Stimulated activated CD4-positive, alpha-beta T cell treated with anti-CD3 and anti-CD28 coated beads, TNF-alpha, amount 100 ng/mL, for 24 hours (primary cell): ENCODE measurements around the gene RAB31.
A peak's percentile ranks its signal among the peaks of the same experiment; 100 is the strongest.
"Not testable (repeated sequence)": the region's sequence is repeated elsewhere in the genome, so short reads cannot be mapped to it uniquely, and the experiment has no call there.

ENCODE experiments used
- DNase-seq, 3 experiments: peaks; one replicate each; pipeline ENCODE4 v3.0.0-alpha.2; 2020; ENCODE audit warnings: low read depth in 3 of 3

RAB31 gene

DNA sequence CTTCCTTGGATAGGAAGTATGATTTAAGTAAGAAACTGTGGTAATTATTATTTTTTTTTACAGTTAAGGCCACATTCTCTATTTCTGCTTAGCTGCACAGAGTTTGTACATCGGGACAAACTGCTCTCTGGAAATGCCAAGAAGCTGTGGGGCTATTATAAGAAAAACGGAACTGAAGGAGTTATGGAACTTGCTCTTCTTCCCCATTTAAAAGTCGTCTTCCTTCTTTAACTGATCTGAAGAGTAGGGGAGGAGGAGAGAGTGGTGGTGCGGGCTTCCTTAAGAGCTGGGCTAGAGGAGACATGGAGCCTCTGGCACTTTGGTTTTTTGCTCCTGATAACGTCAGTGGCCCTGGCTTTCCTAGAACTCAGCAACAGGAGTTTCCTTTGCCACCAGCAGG lies 54.4 kb downstream of the RAB31 start:
- no peak for DNase-seq

DNA sequence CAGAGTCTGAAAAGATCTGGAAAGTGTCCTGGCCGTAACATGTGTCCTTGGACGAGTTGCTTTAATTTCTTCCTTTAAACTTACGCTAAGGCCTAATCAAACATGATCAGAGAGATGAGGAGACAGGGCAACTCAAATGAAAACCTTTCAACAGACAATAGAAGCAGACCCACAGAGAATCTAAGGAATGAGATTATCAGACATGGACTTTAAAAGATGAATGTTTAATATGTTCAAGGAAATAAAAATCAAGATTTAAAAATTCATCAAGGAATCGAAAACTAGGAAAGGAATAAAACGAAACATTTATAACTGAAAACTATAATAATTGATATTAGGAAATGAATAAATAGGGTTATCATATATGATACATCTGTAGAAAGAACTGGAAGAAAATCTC lies 55.1 kb downstream of the RAB31 start:
- DNase-seq: no peak

DNA sequence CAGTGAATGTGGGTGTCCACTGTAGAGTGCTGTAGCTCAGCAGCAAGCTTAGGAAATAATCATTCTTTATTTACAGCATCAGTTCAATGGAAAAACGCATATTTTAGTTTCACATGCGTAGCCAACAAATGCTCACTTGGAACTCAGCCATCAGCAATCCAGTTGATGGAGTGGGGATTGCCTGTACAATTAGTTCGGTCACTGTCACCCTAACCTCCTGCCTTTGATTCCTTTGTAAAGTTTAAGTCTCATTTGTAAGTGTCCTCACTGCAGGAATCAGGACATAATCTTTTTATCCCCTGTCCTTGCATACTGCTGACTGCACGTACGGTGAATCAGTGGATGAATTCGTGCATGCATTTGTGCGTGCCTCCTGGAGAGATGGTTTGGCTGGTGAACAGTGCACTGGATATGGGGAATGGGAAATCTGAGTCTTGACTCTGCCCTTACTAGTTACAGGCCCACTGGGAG lies 55.9 kb downstream of the RAB31 start:
- no peak for DNase-seq

DNA sequence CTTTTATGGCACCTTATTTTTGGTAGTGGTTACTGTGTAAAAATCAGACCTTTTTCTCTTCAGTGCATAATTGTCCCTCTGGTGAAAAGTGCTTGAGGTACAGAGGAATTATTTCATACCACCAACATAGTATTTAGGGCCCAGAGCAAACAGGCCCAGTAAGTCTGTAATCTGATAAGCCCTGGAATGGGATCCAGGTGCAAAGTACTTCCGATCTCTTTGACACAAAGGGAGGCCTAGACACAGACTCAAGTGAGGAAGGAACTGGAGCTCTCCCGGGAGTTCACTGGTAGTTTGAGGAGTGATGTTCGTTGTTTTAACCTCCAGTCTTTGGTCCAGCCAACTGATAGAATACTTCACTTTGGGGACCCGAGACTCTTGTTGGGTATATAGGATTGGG lies 57.4 kb downstream of the RAB31 start:
- DNase-seq: no peak

DNA sequence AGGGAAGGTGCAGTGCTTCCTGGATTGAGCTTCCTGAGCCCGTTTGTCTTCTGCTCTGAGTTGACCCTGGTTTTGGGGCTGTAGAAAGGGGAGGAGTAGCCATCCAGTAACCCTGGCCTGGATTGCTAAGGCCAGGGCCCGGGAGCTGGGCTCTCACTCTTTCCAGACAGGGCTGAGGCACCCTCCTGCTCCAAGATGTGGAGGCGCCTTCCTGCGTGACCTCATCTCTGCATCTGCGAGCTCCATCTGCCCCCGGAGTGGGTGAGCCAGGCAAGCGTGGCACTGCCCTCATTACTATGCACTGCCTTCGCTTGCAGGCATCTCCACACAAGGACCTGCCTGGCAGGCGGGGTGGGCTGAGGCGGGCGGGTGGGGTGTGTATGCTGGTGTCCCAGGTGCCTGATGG lies 58.0 kb downstream of the RAB31 start:
- DNase-seq: no peak

DNA sequence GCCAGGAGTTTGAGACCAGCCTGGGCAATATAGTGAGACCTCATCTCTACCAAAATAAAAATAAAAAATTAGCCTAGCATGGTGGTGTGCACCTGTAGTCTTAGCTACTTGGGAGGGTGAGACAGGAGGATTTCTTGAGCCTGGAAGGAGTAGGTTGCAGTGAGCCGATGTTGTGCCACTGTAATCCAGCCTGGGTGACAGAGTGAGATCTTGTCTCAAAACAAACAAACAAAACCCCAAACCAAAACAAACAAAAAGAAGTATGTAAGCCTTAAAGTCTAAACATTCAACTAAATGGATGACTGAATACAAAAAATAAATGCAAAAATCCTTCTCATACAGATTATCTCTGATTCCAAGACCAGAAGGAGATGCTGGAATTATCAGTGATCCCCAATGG lies 58.6 kb downstream of the RAB31 start:
- DNase-seq: no peak

DNA sequence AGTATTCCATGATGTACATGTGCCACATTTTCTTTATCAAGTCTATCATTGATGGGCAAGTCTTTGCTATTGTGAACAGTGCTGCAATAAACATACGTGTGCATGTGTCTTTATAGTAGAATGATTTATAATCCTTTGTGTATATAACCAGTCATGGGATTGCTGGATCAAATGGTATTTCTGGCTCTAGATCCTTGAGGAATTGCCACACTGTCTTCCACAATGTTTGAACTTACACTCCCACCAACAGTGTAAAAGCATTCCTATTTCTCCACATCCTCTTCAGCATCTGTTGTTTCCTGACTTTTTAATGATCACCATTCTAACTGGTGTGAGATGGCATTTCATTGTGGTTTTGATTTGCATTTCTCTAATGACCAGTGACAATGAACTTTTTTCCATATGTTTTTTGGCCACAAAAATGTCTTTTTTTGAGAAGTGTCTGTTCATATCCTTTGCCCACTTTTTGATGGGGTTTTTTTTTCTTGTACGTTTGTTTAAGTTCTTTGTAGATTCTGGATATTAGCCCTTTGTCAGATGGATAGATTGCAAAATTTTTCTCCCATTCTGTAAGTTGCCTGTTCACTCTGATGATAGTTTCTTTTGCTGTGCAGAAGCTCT lies 60.1 kb downstream of the RAB31 start:
- not testable (repeated sequence) for DNase-seq

DNA sequence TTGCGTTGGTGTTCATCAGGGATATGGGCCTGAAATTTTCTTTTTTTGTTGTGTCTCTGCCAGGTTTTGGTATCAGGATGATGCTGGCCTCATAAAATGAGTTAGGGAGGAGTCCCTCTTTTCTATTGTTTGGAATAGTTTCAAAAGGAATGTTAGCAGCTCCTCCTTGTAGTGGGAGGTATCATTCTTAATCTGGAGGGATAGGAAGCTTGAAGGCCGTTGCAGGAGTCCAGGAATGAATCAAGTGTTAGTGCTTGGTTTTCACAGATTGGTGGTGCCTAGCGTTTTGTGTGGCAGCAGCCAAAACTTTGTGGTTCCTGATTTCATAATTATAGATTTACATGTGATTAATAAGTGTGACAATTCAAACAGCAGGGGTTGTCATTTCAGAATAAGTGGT lies 62.0 kb downstream of the RAB31 start:
- not testable (repeated sequence) for DNase-seq

DNA sequence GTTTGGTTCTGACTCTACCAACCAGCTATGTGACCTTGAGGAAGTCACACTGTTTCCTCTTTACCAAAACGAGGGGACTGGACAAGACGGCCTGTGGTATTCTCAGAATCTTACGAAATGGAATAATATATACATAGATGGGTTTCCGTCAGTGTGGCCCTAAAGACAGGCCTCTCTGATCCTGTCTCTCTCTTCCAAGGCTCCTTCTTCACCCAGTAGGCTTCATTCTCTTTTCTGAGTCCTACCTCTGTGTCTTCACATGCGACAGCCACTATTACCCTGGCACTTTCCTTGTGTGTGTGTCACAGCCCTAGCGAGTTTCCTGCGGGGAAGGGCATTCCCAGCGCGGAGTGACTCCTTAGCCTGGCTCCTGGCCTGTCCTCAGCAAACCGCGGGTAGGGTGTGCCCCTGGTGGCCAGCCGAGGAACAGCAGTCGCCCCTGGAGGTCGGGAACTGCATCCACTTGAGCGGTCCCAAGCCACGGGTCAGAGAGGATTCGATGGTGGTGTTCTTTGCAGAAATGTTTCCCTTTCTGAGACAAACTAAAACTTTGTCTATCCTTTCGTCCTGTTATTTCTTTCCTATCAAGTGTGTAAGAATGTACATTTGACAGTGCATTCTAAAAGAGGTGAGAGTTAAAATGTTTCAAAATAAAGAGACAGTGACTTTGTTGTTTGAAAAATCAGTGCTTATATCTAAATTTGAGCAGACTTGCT lies 63.3 kb downstream of the RAB31 start:
- DNase-seq: peak; percentile 15 to 55 (median 24)

DNA sequence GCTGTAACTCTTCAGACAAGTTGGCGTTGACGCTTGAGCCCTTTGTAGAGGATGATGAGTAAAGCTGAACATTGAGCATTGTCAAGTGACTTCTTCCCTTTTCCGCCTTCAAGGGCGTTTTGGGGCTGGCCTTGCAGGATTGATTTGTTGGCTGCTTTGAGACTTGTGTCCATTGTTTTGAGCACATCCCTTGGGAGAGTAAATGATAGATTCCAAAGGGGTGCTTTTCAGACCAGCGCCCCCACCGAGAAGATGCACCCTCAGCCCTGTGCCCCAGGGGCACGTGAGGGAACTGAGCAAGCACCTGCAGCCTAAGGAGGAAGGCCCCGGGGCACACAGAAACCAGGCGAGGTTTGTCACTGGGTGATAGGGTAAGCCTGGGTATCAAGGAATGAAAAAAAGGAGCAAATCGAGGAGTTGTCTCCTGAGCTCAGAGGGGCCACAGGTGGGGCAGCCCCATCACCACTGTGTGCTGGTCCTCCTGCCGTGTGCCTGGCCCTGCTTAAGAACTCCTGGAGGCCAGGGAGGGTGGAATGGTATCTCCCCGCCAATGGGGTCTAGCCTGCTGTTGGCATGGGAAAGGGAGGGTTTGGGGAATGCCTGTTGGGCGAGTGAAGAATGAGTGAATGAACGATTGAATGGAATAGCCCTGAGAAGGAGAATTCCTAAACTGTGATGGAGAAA lies 64.0 kb downstream of the RAB31 start:
- no peak for DNase-seq

DNA sequence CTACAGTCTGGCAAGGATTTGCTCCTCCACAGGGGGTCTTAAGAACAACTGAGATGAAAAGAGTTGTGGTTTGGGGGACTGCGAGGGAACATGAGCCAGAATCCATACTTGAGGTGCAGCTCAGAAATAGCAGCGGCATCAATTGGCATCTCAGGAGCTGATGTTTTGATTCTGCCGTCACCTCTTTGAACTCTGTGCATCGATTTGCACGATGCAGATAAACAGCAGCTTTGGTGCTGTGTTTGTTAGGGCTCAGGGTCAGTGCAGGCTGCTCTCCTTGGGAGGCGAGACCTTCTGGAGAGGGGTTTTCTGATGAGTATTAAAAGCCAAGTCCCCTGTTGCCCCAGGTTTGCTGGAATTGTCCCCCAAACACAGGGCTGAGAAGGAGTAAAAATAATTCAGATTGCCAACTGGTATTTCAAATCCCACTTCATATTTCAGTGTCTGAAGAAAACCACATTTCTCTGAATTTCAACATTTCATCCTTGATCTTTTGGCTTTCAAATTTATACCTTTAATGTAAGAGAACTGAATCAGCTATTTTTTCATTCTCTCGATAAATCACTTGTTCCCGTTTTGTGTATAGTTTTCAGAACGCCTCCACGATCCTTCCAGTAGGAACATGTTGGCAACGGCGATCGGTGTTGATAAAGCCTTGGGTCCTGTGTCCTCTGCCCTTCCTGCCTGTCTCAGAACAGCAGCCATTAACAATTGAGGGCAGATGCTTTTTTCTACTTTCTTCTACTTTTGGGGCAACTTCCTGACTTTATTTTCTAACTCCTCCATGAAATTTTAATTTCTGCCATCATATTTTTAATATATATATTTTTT lies 65.0 kb downstream of the RAB31 start:
- DNase-seq: no peak

DNA sequence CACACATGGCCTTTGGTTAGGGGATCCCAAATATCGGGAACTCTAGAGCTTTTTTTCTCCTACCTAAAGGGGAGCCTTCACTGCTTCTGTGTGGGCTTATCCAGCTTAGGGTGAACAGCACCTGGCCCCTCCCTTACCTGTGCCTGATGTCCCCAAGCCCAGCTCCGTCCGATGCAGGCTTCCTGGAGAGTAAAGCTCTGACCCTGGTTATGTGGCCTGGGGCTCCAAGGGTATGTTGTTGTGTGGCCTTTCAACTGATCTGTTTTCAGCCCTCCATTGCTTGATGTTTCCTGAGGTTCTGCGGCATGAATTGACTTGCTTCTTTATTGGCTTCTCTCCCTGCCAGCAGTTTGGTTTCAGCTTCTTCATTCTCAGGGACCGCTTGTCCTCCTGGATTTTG lies 66.0 kb downstream of the RAB31 start:
- no peak for DNase-seq

DNA sequence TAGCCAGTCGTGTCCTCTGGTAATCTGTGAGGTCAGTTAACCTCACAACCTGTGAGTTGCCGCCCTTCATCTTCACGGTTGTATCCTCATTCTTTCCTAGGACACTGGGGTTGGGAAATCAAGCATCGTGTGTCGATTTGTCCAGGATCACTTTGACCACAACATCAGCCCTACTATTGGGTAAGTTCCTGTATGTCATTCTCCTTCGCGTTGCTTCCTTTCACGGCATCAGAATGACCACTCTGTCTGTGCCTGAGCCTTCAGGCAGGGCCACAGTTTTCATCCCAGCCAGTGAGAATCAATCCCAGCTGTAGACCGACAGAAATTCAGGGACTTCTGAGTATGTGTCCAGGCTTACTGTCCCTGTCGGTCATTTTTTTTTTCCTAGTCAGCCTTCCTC lies 67.1 kb downstream of the RAB31 start:
- DNase-seq: no peak

DNA sequence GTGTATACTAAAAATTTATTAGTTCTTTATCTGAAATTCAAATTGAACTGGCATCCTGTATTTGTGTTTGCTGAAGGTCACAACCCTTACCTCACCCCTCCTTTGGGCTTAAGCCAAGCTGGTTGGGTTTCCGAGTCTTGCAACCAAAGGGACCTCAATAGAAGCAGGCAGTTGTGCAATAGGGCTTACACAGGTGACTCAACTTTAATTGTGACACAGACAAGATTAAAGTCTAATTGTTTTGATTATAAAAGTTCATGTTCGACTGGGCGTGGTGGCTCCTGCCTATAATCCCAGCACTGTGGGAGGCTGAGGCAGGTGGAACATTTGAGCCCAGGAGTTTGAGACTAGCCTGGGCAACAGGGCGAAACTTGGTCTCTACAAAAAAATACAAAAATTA lies 71.5 kb downstream of the RAB31 start:
- DNase-seq: no peak

DNA sequence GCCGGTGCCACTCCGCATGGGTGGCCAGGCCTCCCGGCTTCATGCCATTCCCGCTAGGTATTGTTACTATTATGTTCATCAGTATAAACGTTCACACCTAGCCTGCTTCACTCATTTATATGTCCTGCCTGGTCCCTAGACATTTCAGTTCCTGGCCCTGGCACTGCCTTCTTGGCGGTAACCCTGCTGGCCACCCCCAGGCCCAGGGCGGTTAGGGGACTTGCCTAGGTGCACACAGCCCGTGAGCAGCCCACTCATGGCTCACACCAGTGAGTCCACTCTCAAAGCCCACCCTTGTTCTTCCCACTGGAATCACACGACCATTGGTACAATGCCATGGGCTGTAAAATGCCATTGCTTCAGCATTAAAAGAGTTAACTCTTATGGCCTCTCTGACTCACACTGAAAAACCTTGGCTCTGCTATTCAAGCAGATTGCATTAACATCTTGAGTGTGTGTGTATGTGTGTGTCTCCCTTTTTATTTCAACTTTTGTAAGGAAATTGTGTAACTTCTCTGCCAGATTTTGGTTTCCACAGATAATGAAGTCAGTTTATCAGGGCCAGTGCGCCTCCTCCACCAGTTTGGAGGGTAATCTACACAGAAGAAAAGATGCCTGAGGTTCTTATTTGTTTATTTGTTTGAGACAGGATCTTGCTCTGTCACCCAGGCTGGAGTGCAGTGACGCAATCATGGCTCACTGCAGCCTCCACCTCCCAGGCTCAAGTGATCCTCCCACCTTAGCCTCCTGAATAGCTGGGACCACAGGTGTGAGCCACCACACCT lies 74.2 kb downstream of the RAB31 start:
- DNase-seq: no peak

DNA sequence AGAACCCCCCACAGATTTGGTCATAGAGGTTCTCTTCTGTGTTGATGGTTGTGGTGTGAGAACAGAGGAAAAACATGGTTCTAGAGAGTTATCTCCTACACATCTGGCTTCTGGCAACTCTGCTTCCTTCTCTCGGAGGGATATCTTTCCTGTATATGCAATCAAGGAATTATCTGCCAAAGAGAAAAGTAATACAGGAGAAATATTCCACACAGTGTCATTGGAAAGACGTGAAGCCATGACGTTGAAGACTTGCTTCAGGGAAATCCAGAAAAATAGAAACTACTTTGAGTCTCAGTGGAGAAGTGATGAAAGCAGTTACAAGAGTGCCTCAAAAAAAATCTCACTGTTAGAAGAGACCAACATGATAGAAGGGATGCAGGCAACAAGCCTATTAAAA lies 78.5 kb downstream of the RAB31 start:
- DNase-seq: no peak

DNA sequence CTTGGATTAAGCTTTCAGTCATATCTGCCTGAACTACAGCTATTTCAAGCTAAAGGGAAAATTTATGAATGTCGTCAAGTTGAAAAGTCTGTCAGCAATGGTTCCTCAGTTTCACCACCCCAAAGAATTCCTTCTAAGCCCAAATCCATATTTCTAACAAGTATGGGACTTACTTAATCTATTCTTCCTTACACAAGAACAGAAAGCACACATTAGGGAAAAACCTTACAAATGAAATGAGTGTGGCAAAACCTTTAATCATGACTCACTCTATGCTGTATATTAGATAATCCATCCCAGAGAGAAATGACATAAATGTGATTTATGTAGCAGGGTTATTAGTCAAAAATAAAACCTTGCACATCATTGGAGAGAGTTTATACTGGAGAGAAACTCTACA lies 78.9 kb downstream of the RAB31 start:
- no peak for DNase-seq

DNA sequence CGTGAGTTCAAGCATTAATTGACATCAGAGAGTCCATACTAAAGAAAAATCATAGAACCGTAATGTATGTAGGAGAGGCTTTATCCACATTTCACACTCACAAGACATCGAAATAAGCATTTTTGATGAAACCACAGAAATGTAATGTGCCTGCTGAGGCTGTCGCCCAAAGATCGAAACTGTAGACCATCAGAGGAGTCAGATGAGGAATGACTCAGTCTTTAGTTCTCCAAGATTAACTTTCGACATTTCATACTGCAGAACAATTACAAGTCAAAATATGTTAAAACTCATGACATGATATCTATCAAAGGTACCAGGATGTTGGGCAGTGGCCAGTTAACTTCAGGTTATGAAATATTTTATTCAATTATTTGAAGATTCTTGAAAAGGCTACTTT lies 79.6 kb downstream of the RAB31 start:
- no peak for DNase-seq

DNA sequence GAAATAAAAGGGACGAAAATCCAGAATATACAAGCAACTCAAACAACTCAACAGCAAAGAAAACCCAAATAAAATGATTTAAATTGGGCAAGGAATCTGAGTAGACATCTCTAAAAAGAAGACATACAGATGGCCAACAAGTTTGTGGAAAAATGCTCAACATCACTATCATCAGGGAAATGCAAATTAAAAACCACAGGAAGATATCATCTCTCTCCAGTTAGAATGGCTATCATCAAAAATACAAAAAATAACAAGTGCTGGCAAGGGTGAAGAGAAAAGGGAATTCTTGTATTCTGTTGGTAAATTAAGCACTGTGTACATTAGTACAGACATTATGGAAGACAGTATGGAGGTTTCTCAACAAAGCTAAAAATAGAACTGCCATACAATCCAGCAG lies 80.0 kb downstream of the RAB31 start:
- DNase-seq: no peak

DNA sequence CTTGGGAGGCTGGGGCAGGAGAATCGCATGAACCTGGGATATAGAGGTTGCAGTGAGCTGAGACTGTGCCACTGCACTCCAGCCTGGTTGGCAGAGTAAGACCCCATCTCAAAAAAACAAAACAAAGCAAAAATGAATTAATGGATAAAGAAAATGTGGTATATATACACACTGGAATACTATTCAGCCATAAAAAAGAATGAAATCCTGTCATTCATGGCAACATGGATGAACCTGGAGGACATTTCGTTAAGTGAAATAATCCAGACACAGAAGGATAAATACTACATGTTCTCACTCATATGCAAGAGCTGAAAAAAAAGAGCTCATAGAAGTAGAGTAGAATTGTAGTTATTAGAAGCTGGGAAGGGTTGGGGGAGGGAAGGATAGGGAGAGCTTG lies 80.8 kb downstream of the RAB31 start:
- no peak for DNase-seq

DNA sequence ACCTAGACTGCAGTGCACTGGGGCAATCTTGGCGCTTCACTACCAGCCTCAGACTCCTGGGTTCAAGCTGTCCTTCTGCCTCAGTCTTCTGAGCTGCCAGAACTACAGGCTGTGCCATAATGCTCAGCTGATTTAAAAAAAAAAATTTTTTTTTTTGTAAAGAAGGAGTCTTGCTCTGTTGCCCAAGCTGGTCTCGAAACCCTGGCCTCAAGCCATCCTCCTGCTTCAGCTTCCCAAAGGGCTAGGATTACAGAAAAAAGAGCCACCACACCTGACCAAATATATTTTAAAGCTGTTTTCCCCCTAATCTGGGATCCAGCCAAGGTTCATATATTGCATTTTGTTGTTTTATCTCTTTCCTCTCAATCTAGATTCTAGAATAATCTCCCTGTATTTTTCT lies 82.2 kb downstream of the RAB31 start:
- DNase-seq: no peak
